A673 (cell line): Measurements from ENCODE around the gene IL23A.

Source experiments
- CTCF ChIP-seq: fragments of 300-800, 200-600 bp; sonication (generic); conservative IDR thresholded peaks from 2 replicates; pipeline ENCODE4 v1.5.1; 2017; ENCODE audit warnings: low read depth, mild to moderate bottlenecking, antibody characterized with exemption, low read length, moderate library complexity, mixed read lengths
- EZH2 ChIP-seq: fragments of 200-600 bp; sonication (generic); IDR thresholded peaks from 2 replicates; pipeline ENCODE4 v1.6.1; 2017; ENCODE audit warnings: borderline replicate concordance, low read depth, mild to moderate bottlenecking, mixed read lengths, antibody characterized with exemption, low read length; ENCODE audit not compliant: poor library complexity, severe bottlenecking

- TF ChIP-seq CTCF (no peak), EZH2 (no peak)
Observed at GRCh38 chr12:56385873-56386272, 47.2 kb downstream of the IL23A start.
